Right lobe of liver (tissue), 6 donors: ENCODE measurements around the gene PHF14. TPM values are rescaled to one million over a fixed set of nuclear protein-coding genes. Genes with fewer than 3 reads are reported as not detected.

Source experiments
- ATAC-seq, 4 donors: fragments of 200-7000 bp; cut with Tn5 transposase; one replicate each; pipeline ENCODE4 v1.9.1; 2020; ENCODE audit warnings: mild to moderate bottlenecking in 4 of 4, moderate library complexity in 4 of 4
- DNase-seq, 3 donors: peaks; one replicate each; pipeline ENCODE4 v3.0.0-alpha.2; 2020
- H3K27ac ChIP-seq, 3 donors: fragments of 200-600 bp; one replicate each; pipeline ENCODE4 v1.8.0; 2022
- H3K27me3 ChIP-seq, 2 donors: fragments of 200-600 bp; one replicate each; pipeline ENCODE4 v1.8.0; 2022
- H3K36me3 ChIP-seq, 4 donors: fragments of 200-600 bp; sonication (generic) in 1 of 4; one replicate each; pipeline versions ENCODE4 v1.5.1 to v1.8.0; 2017 to 2022; ENCODE audit warnings: control low read depth in 1 of 4
- H3K4me1 ChIP-seq, 4 donors: fragments of 200-600 bp; sonication (generic) in 1 of 4; one replicate each; pipeline versions ENCODE4 v1.5.1 to v1.8.0; 2017 to 2022; ENCODE audit warnings: control low read depth in 1 of 4
- H3K4me3 ChIP-seq, 3 donors: fragments of 200-600 bp; one replicate each; pipeline ENCODE4 v1.8.0; 2022
- H3K9me3 ChIP-seq, 4 donors: fragments of 200-600 bp; sonication (generic) in 1 of 4; one replicate each; pipeline versions ENCODE4 v1.5.1 to v1.8.0; 2017 to 2022; ENCODE audit warnings: control low read depth in 1 of 4
- POLR2A ChIP-seq: fragments of 450-650 bp; IDR thresholded peaks from one replicate; pipeline ENCODE4 v1.6.1; 2017; ENCODE audit warnings: antibody characterized with exemption, mild to moderate bottlenecking
- WGBS: methylation state at CpG from one replicate; pipeline ENCODE4 v1.1.6; 2018; ENCODE audit warnings: low coverage, low lambda C conversion rate; ENCODE audit not compliant: insufficient coverage; ENCODE audit errors: missing lambda C conversion rate; 5-methylcytosine and 5-hydroxymethylcytosine counted together
- intact Hi-C, 2 donors: fragments of 100-400 bp; cut with DNase I; formaldehyde crosslinking; loops; one replicate each; pipeline versions ENCODE4 v1.11.2 to v1.14.1; 2022
- total RNA-seq, 6 experiments: library from RNA; depleted of rRNA in 2 of 6; stranded (reverse); fragments of >200 nt in 2 of 6; fragmentation: NEBNext Ultra II Directional in 3 of 6; extraction: Animal tissue kit (Norgen Biotek cat#: 25700) in 3 of 6; gene quantifications; one replicate each; pipeline versions ENCODE4 v1.1.0 to v1.2.4, GENCODE V29; 2016 to 2023
- TF ChIP-seq, protein P1 (sequence below), 4 donors: fragments of 200-600 bp in 3 of 4; fragments of 450-650 bp in 1 of 4; IDR thresholded peaks; one replicate each; pipeline versions ENCODE4 v1.5.1 to v1.8.0; 2016 to 2022; ENCODE audit warnings: antibody characterized with exemption in 4 of 4, mild to moderate bottlenecking in 2 of 4
- donor health status: DM: no; HTN: yes; CAD: no.
- donor health status: DM: no; HTN: no; CAD: no.
- donor health status: DM: no; HTN: no; CAD: no.
- donor health status: DM: no; HTN: yes; CAD: no.
- donor health status: DM: no; HTN: yes; CAD: no.

PHF14 gene
- total RNA-seq, 6 experiments from 2014 or later, result 13.5 to 25.7 (median 16.7) TPM

DNA sequence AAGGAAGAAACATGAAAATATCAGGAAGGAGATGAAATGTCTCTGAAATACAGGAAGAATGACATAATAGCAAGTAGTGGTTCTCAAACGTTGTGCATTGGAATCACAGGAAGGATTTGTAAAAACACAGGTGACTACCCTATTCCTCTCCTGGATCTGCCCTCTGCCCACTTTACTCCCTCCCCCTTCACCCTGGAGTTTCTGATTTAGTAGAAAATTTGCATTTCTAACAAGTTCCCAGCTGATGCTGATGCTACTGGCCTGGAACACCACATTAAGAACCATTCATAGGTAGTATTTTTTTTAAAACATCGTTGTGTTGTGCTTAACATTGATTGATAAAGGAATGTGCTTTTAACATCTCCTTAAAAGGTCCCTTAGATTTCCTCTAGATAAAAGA lies 130.9 kb downstream of the PHF14 start:
- intact Hi-C loops, result no loop called here
- no peaks in the 10 kb centered on the region for H3K4me1 ChIP-seq
- 68% methylated on average over 2 of the region's 2 CpGs for WGBS
- ATAC-seq (no peak), DNase-seq (no peak)
- TF ChIP-seq POLR2A, result no peak
- TF ChIP-seq, protein P1, sequence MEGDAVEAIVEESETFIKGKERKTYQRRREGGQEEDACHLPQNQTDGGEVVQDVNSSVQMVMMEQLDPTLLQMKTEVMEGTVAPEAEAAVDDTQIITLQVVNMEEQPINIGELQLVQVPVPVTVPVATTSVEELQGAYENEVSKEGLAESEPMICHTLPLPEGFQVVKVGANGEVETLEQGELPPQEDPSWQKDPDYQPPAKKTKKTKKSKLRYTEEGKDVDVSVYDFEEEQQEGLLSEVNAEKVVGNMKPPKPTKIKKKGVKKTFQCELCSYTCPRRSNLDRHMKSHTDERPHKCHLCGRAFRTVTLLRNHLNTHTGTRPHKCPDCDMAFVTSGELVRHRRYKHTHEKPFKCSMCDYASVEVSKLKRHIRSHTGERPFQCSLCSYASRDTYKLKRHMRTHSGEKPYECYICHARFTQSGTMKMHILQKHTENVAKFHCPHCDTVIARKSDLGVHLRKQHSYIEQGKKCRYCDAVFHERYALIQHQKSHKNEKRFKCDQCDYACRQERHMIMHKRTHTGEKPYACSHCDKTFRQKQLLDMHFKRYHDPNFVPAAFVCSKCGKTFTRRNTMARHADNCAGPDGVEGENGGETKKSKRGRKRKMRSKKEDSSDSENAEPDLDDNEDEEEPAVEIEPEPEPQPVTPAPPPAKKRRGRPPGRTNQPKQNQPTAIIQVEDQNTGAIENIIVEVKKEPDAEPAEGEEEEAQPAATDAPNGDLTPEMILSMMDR (IDR thresholded peaks at IDR 0.05), result no peak
- no peaks in the 10 kb centered on the region for H3K9me3 ChIP-seq
- no peak overlapping the region for H3K27ac ChIP-seq
- no peaks in the 10 kb centered on the region for H3K36me3 ChIP-seq
- H3K27me3 ChIP-seq, result no peaks in the 10 kb centered on the region
- H3K4me3 ChIP-seq, result no peak overlapping the region

DNA sequence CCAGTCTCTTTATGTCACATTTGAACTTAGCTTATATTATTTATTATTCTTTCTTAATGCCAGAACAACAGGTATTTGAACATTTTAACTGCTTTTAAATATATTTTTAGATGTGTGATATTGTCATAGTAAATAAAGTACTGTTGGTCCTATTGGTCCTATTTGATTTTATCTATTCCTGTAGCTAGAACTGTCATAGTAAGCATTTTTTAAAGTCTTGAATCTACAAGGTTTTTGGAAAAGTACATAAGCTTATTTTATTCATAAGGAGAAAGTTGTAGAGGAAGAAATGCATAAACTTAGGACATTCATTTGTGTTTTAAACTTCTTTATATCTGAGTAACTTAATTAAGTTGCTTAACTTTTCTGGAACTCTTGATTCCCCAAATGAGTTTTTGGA lies 136.0 kb downstream of the PHF14 start:
- no peak for ATAC-seq
- H3K9me3 ChIP-seq, result no peaks in the 10 kb centered on the region
- H3K4me3 ChIP-seq, result no peak overlapping the region
- no peak for DNase-seq
- H3K27me3 ChIP-seq, result no peaks in the 10 kb centered on the region
- peaks cover 0 to 7% (median 0%) of the 10 kb centered on the region in 4 donors for H3K36me3 ChIP-seq
- TF ChIP-seq POLR2A, result no peak
- TF ChIP-seq, protein P1 (IDR thresholded peaks at IDR 0.05), result no peak
- H3K4me1 ChIP-seq, result no peaks in the 10 kb centered on the region
- intact Hi-C loops, result no loop called here
- no peak overlapping the region for H3K27ac ChIP-seq

DNA sequence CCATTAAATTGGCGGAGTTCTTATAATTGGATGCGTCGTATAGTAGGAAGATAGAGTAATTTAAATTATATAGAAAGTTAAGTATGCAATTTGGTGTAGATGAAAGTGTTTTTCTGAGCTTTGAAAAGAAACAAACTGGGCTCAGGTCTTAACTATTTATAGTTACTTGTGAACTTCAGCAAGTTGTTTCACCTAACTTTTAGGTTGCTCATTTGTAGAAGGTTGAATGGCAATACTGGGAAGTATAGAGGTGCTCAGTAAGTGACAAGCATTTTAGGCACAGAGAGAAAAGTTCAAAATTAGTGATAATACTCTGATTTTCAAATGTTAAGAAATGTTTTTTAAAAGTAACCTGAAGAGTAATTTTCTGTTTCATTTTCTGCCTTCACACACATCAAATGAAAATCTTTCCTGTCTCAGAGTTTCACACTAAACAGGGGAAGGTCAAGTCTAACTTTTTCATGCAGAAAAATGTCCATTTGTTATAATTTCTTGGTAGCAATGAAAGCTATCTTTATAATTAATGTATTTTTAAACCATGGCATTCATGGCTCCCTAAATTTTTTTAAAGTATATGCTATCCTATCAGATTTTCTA lies 146.5 kb downstream of the PHF14 start:
- Histone ChIP-seq H3K9me3 (no peaks in the 10 kb centered on the region), H3K27ac (no peak overlapping the region), H3K27me3 (no peaks in the 10 kb centered on the region), H3K36me3 (no peaks in the 10 kb centered on the region), H3K4me1 (no peaks in the 10 kb centered on the region), H3K4me3 (no peak overlapping the region)
- DNase-seq (no peak), ATAC-seq (no peak)
- no peak for TF ChIP-seq POLR2A
- TF ChIP-seq, protein P1 (IDR thresholded peaks at IDR 0.05), result no peak
- 100% methylated on average over 3 of the region's 3 CpGs for WGBS
- intact Hi-C loops, result no loop called here

DNA sequence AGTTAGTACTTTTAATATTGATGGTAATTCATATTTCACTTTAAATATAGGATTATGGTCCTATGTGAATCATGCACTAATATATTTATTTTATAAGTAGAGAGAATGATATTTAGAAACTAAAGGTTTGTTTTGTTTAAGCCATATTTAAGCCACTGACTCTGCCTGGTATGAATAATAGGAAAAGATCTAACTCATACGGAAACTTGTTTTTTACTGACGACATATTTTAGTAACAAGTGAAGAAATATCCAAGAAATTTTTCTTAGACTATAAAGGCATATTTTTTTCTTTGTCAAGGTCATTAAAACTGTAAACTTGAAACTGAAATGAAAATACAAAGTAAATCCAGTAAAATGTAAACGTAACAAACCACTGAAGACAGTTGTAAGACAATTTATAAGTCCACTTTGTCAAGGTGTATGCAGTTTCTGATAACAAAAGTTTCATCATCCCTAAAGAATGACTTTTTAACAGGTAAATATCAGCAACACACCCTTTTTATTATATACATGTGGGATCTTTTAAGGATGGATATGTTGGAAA lies 147.1 kb downstream of the PHF14 start:
- H3K4me1 ChIP-seq, result no peaks in the 10 kb centered on the region
- no peaks in the 10 kb centered on the region for H3K36me3 ChIP-seq
- H3K4me3 ChIP-seq, result no peak overlapping the region
- 76% methylated on average over 3 of the region's 3 CpGs for WGBS
- intact Hi-C loops, result no loop called here
- TF ChIP-seq, protein P1 (IDR thresholded peaks at IDR 0.05), result no peak
- no peak for TF ChIP-seq POLR2A
- no peaks in the 10 kb centered on the region for H3K9me3 ChIP-seq
- H3K27ac ChIP-seq, result no peak overlapping the region
- no peak for ATAC-seq
- no peaks in the 10 kb centered on the region for H3K27me3 ChIP-seq
- no peak for DNase-seq
